ENCODE results near the gene CHCHD5.
"Not testable (repeated sequence)": the region's sequence is repeated elsewhere in the genome, so short reads cannot be mapped to it uniquely, and the experiment has no call there.

Gene CHCHD5

DNA sequence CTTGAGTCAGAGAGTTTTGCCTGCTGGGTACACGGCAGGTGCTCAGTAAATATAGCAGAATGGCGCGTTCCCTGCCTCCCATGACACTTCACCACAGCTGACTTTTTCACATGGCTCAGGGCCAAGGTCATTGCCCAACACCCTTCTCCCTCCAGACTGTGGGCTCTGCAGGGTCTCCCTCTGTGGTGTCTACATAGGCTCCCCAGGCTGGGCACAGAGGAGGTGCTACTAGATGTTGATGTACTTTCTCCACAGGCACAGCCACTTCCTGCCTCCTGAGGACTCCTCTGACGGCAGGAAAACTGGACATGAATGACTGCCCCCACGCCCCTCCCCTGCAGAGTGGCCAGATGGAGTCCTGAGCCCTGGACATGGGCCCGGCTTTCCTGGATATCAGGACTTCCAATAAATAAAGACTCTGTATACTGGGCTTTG is 4.2 kb downstream of the CHCHD5 start:
- DNase-seq = no peak

DNA sequence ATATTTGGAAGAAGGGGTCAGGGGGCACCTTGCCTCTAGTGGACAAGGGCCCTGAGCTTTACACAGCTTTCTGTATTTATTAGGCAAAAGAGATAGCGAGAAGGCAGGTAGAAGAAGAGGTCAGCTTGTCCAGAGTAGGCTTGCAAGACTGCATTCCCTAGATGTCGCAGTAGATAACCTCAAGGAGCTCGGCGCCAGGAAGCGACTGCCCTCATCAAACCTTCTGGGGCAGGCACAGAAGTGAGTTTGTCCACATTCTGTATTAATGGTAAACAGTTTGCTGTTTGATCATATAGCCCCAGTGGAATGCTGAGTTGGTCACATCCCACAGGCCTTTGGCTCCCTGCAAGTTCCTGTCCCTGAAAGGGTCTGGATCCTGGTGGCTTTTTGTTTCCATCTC is 7.0 kb downstream of the CHCHD5 start:
- DNase-seq = no peak

DNA sequence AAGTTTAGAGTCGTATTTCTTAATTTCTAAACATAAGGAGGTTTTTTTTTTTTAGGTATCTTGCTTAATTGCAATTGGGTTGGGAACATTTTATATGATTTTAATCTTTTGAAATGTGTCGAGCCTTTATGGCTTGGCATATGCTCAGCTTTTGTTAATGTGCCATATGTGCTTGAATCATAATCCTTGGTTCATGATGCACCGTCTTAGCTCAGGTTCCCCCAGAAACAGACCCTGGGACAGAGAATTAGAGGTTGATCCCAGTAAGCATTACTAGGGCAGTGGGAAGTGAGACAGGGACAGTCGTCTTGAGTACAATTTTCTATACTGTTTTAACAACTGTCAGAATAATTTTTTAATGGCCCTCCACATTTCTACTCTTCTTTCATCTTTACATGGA is 9.3 kb downstream of the CHCHD5 start:
- DNase-seq = no peak

DNA sequence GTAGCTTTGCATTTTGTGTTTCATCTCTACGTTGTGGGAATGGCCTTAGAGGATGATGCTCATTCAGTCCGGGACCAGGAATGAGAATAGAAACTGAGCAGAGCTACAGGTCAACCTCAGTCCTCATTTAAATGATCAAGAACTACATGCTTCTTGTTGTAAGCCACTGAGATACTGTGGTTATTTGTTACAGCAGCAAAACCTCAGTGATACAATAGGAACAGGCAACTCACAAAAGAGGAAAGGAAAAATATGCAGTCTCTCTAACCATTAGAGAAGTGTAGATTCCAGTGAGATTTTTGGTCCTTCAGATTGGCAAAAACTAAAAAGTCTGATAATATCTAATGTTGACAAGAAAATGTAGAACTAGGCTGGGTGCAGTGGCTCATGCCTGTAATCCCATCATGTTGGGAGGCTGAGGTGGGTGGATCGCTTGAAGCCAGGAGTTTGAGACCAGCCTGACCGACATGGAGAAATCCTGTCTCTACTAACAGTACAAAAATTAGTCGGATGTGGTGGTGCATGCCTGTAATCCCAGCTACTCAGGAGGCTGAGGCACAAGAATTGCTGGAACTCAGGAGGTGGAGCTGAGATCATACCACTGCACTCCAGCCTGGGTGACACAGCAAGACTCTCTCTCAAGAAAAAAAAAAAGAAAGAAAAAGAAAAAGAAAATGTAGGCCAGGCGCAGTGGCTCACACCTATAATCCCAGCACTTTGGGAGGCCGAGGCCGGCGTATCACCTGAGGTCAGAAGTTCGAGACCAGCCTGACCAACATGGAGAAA is 13.3 kb downstream of the CHCHD5 start:
- no peak for DNase-seq

DNA sequence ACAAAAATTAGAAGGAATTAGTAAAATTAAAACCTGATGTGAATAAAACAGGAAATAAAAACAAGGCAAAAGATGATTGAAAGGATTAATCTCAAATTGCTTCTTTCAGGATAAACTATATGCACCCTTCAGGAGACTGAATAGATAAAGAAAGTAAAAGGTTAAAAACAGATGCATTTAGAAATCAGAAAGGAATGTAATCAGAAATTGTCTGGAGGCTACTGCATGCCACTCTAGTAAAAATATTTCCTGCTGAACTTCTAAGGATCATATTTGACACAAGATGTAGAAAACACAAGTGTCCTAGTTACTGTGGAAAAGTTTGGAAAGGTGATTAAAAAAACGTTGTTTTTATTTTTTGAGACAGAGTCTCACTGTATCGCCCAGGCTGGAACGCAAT is 16.2 kb downstream of the CHCHD5 start:
- no peak for DNase-seq

DNA sequence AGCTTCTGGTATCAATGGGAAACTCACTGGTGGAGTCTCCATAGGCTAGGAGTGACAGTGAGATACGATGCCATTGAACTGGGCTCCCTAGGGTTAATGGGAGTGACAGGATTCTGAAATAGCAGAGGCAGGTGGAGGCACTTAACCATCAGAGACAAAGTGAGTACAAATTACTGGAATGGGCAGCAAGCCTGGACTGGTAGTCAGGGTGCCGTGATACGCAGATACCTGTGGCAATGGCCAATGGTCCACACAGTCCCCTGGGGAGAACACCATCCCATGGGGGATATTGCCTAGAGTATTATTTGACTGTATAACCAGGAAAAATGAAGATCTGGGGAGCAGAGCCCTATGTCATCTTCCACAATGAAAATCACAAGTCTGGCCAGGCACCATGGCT is 17.3 kb downstream of the CHCHD5 start:
- DNase-seq = no peak

DNA sequence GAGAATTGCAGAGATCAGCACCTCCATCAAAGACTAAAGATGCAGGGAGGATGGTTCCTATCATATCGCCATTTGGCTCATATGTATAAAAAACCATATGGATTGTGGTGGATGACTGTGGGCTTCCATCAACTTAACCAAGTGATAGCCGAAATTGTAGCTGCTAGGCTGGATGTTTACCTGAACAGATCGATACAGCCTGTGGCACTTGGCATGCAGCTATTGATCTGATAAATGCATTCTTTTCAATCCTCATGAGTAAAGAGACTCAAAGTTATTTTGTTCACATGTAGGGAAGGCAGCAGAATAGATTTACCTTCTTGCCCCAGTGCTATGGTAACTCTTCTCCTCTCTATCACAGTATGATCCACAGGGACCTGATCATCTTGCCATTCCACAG is 18.5 kb downstream of the CHCHD5 start:
- no peak for DNase-seq

DNA sequence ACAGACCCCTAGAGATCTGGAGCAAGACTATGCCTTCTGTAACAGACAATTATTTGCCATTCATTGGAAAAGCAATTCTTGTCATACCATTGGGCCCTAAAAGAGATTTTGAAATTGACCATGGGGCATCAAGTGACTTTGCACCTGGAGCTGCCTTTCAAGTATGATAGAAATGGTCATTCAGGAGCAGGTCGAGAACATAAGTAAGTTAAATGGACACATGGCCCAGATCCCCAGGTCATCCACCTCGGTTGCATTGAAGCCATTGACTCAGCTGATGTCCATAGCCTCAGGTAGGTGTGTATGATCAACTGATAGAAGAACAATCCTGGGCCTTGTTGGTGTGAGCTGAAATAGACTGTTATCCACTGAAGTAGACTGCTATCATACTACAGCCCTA is 19.3 kb downstream of the CHCHD5 start:
- DNase-seq = no peak

DNA sequence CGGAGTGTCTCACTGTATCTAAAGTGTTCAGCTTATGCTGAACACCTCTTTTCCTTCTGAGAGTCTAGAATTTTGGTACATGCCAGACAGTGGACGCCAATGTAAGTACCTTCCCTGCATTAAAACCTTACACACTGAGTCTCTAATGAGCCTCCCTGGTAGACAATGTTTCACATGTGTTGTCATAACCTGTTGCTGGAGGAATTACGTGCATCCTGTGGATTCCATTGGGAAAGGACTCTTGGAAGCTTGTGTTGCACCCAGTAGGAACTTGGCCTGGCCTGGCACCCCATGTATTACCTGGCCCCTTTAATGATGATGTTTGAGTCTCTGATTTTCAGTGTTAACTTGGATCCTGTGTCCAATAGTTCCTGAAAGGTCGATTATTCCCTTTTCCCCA is 20.5 kb downstream of the CHCHD5 start:
- no peak for DNase-seq

DNA sequence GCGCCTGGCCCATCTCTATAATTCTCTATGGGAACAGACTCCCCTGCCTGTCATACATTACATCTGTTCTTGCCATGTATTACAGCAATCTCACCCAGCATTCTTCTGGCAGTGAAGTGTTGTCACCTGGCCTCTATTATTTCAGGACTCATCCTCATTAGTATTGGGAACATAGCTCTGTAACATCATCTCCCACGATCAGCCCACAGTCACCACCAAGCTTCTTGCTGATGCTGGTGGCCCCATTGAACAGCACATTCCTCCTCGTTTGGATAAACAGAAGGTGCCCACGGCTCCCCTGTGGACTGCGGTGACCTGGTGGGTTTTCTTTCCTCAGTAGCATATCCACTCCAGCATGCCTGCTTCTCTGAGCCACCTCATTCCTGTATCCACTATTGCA is 21.5 kb downstream of the CHCHD5 start:
- no peak for DNase-seq

DNA sequence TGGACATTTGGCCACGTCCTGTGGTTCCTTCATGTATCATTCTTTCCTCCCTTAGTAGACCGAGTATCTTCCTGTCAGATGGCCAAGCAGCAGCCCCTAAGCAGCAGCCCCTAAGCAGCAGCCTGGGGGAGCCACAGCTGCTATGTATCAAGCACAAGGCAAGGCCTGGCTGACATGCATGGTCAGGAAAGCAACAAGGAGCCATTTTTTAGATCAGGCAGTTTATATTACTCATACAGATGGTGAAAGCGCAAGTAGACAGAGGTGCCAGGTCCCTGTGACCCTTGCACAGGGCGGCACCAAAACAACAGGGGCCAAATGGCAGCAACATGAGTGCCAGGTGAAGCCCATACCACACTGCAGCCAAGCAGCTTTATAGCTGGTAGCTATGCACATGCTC is 22.1 kb downstream of the CHCHD5 start:
- DNase-seq = no peak

DNA sequence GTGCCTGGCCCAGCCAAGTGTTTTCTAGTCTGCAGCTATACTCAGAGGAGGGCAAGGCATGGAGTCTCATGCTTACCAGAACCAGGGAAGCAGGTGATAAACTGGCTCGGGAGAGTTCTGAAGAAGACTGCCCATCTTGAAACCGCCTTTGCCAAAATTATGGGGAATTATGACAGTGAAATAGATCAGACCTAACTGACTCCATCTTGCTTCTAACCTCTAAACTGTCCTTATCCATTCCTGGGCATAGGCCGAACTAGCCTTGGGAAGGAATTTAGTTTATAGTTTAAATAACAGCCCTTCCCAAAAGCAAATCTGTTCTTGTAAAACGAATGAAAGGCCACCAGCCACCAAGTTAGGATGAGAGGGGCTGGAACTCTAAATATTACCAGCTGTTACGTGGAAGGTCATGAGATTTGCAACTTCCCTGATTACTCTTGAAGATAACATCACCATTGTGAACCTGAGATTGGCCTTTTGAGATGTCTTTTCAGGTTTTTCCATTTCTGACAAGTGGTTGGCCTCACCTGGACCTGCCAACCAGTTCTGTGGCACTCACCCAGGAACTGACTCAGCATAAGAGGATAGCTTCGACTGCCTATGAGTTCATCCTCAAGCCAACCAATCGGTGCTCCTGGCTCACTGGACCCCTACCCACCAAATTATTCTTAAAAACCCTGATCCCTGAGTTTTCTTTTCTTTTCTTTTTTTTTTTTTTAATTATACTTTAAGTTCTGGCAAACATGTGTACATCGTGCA is 23.4 kb downstream of the CHCHD5 start:
- no peak for DNase-seq

DNA sequence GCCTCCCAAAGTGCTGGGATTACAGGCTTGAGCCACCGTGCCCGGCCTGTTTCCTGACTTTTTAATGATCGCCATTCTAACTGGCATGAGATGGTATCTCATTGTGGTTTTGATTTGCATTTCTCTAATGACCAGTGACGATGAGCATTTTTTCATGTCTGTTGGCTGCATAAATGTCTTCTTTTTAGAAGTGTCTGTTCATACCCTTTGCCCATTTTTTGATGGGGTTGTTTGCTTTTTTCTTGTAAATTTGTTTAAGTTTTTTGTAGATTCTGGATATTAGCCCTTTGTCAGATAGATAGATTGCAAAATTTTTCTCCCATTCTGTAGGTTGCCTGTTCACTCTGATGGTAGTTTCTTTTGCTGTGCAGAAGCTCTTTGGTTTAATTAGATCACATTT is 24.9 kb downstream of the CHCHD5 start:
- not testable (repeated sequence) for DNase-seq

DNA sequence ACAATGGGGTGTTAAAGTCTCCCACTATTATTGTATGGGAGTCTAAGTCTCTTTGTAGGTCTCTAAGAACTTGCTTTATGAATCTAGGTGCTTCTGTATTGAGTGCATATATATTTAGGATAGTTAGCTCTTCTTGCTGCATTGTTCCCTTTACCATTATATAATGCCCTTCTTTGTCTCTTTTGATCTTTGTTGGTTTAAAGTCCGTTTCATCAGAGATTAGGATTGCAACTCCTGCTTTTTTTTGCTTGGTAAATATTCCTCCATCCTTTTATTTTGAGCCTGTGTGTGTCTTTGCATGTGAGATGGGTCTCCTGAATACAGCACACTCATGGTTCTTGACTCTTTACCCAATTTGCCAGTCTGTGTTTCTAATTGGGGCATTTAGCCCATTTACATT is 27.9 kb downstream of the CHCHD5 start:
- DNase-seq = not testable (repeated sequence)

DNA sequence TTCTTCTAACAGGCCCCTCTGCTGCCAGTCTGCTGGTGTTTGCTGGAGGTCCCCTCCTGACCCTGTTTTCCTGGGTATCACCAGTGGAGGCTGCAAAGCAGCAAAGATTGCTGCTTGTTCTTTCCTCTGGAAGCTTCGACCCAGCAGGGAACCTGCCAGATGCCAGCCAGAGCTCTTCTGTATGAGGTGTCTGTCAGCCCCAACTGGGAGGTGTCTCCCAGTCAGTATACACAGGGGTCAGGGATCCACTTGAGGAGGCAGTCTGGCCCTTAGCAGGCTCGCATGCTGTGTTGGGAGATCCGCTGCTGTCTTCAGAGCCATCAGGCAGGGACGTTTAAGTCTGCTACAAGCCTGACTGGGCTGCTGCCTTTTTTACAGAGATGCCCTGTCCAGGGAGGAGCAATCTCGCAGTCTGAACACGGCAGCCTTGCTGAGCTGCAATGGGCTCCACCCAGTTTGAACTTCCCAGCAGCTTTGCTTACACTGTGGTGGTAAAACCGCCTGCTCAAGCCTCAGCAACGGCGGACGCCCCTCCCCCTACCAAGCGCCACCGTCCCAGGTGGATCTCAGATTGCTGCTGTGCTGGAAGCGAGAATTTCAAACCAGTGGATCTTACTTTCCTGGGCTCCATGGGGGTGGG is 29.9 kb downstream of the CHCHD5 start:
- no peak for DNase-seq

DNA sequence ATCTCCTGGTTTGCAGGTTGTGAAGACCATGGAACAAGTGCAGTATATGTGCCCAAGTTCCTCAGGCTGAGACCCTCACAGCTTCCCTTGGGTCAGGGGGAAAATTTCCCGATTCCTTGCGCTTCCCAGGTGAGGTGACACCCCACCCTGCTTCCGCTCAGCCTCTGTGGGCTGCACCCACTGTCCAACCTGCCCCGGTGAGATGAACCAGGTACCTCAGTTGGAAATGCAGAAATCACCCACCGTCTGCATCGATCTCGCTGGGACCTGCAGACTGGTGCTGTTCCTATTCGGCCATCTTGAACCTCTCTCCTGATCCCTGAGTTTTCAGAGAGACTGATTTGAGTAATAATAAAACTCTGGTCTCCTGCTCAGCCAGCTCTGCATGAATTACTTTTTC is 30.6 kb downstream of the CHCHD5 start:
- no peak for DNase-seq

DNA sequence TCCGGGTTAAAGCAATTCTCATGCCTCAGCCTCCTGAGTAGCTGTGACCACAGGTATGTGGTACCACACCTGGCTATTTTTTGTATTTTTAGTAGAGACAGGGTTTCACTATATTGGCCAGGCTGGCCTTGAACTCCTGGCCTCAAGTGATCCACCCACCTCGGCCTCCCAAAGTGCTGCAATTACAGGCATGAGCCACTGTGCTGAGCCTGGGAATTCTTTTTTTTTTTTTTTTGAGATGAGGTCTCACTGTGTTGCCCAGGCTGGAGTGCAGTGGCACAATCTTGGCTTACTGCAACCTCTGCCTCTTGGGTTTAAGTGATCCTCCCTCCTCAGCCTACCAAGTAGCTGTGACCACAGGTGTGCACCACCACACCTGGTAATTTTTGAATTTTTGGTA is 31.4 kb downstream of the CHCHD5 start:
- DNase-seq = not testable (repeated sequence)

DNA sequence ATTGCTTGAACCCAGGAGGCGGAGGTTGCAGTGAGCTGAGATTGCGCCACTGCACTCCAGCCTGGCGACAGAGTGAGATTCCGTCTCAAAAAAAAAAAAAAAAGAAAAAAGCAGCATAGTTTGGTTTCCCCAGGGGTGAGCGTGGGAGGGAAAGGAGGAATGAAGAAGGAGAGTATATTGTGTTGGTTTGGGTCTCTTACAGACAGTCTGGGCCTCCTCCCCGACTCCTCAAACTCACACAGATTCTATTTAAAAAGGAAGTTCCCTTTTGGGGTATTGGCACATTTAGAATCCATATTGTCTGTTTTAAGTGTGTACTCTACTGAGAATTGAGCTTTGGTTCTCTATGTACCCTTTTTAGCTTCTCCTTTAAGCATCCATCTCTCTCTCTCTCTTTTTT is 34.0 kb downstream of the CHCHD5 start:
- DNase-seq = no peak

DNA sequence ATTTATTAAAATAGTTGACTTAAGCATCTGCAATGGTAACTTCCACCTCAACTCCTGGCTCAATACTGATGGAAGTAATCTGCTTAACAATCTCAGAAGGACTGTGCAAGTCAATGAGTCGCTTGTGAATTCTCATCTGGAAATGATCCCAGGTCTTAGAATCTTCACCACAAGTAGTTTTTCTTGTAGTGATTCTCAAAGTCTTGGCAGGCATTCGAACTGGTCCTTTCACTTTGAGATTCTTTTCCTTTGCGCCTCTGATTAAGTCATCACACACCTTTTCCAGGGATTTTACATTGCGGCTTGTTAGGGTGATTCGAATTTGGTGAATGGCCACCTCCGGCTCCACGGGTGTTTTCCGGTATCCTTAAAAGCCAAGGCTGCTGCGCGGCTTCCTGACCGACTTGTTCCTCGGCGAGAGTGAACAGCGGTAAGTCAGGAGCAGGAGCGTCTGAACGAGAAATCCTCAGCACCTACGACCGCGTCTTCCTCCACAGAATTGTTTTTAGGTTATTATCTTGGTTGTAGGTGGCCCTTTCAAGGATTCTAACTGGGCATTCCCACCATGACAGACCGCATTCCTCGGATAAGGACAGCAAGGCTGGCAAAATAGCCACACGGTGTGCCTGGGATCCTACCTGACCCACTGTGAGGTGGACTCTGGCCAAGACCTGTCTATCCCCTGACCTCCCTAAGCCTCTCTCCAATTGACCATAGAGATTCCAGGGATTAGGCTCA is 37.5 kb downstream of the CHCHD5 start:
- DNase-seq = no peak

DNA sequence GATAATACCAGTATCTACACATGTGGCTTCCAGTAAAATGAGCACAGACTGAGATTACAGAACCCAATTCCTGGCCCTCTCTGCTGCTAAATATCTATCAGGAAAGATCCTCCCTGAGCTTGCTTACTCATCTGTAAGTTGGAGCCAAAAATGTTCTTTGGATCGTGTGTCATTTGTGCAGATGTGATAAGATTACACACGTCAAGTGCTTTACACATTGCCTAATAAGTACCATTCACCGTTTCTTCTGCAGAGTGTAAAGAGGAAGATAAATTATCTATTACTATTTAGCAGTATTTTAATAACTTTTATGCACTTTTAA is 38.1 kb downstream of the CHCHD5 start:
- DNase-seq = no peak

DNA sequence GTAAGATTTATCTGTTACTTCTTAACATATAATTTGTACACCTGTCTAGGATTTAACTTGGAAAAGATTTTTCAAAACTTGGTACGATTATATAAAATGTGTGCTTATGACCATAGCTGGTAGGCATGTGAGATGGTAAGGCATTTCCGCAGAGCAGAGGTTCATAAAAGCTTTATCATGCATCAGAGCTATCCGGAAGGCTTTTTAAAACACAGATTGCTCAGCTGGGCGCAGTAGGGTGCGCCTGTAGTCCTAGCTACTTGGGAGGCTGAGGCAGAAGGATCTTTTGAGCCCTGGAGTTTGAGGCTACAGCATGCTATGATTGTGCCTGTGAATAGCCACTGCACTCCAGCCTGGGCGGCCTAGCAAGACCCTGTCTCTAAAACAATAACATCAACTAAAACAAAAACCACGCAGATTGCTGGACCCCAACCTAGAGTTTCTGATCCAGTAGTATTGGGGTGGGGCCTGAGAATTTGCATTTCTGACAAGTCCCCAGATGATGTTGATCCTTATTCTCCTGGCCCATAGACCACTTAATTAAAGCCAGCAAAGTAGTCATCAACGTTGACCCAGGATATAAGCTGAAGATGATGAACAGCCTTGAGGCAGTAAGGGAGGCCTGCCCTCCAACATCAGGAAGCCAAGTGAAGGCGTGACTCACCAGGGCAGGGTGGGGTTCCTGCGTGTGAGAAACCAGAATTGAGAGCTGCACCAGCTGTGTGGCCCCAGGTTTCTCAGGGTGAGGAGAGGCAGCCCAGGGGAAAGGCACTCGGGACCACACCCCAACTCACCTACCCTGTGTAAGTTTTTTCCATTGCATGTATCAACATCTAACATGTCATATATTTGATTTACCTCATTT is 39.7 kb downstream of the CHCHD5 start:
- DNase-seq = no peak

DNA sequence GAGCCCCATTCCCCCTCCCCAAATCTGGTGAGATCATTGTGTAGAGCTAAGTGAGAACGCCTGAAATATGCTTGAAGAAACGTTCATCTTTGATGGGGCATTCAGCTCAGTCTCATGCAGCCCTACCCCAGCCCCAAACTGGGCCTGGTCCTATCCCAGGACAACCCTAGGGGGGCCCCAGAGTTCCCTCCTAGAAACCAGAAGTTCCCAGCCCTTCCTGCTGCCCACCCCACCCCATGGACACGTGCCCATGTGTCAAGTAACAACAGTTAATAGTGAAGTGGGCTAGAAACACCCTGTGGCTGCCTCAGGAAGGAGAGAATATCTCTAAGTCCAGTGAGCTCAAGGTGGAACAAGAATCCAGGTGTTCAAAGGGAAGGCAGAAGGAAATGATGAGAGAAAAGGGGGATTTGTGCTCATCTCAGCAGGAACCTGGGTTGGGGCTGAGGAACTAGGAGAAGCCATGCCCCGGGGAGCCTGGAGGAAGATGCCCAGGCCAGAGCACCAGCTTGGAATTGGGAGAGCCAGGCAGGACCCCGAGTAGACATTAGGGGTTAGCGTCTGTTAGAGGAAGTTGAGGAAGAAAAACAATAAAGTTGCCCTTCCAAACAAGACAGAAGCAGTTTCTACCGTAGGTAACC is 41.2 kb downstream of the CHCHD5 start:
- no peak for DNase-seq

Measured in NCI-H1417 treated with DMSO at 0.1 percent for 48 hours (cell line).